Type B pancreatic cell (in vitro differentiated cells): Measurements from ENCODE around the gene AMHR2. TPM values are rescaled to one million over a fixed set of nuclear protein-coding genes. Genes with fewer than 3 reads are reported as not detected.

Source experiments
- DNase-seq: peaks from one replicate; pipeline ENCODE4 v3.0.0; 2021; ENCODE audit warnings: mixed read lengths; ENCODE audit not compliant: unreplicated experiment; ENCODE audit errors: extremely low spot score
- H3K27ac Mint-ChIP-seq: 2 replicates; pipeline ENCODE4 v1.8.0; 2021; ENCODE audit warnings: mild to moderate bottlenecking, mixed read lengths
- H3K27me3 Mint-ChIP-seq: 2 replicates; pipeline ENCODE4 v1.8.0; 2021; ENCODE audit warnings: mixed read lengths
- H3K36me3 Mint-ChIP-seq: 2 replicates; pipeline ENCODE4 v1.8.0; 2021; ENCODE audit warnings: mixed read lengths
- H3K4me1 Mint-ChIP-seq: one replicate; pipeline ENCODE4 v1.8.0; 2021; ENCODE audit warnings: mixed read lengths; ENCODE audit not compliant: unreplicated experiment
- H3K4me3 Mint-ChIP-seq: 2 replicates; pipeline ENCODE4 v1.8.0; 2021; ENCODE audit warnings: mild to moderate bottlenecking, mixed read lengths
- H3K9me3 Mint-ChIP-seq: 2 replicates; pipeline ENCODE4 v1.8.0; 2021; ENCODE audit warnings: mixed read lengths
- CTCF ChIP-seq: fragments of 200-600 bp; sonication (generic); conservative IDR thresholded peaks from 2 replicates; pipeline ENCODE4 v1.5.0; 2021; ENCODE audit warnings: antibody characterized with exemption, mild to moderate bottlenecking
- total RNA-seq: library from RNA; stranded (reverse); gene quantifications from 2 replicates; pipeline ENCODE4 v1.2.1, GENCODE V29; 2021; ENCODE audit warnings: low replicate concordance

The AMHR2 gene
- total RNA-seq, 1 donor from 2014 or later: 1.6 TPM

- H3K36me3 Mint-ChIP-seq: peaks cover 52% of the 10 kb centered on the region
- H3K9me3 Mint-ChIP-seq: no peaks in the 10 kb centered on the region
- H3K4me1 Mint-ChIP-seq: peaks cover 17% of the 10 kb centered on the region
- TF ChIP-seq CTCF: no peak
- no peak overlapping the region for H3K4me3 Mint-ChIP-seq
- no peak for DNase-seq
- no peaks in the 10 kb centered on the region for H3K27me3 Mint-ChIP-seq
- no peak overlapping the region for H3K27ac Mint-ChIP-seq
Measured at GRCh38 chr12:53461059-53461458, 37.4 kb downstream of the AMHR2 start.

GRCh38 chr12:53461591-53461990 lies 37.9 kb downstream of the AMHR2 start:
- peaks cover 52% of the 10 kb centered on the region for H3K36me3 Mint-ChIP-seq
- TF ChIP-seq CTCF: no peak
- H3K27me3 Mint-ChIP-seq: no peaks in the 10 kb centered on the region
- no peak overlapping the region for H3K27ac Mint-ChIP-seq
- no peaks in the 10 kb centered on the region for H3K9me3 Mint-ChIP-seq
- H3K4me1 Mint-ChIP-seq: peaks cover 16% of the 10 kb centered on the region
- H3K4me3 Mint-ChIP-seq: no peak overlapping the region
- no peak for DNase-seq

DNA sequence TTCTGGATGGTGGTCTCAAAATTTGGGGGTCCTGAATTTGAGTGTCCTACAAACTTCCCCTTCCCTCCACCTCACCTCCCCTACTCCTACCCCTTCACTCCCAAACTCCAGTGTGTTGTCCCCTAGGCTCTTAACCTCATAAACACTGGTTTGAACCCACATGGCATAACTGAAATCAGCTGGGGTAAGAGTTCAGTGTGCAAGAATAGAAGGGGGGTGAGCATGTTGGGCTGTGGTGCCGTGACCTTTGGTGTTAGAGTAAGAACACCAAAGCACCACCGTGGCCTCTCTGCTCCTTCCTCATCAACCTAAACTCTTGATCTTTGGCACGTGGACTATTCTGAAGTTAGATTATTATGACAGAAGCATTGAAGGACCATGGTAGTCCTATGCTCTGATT lies 39.3 kb downstream of the AMHR2 start:
- no peak overlapping the region for H3K27ac Mint-ChIP-seq
- TF ChIP-seq CTCF: no peak
- no peaks in the 10 kb centered on the region for H3K9me3 Mint-ChIP-seq
- DNase-seq: no peak
- peaks cover 16% of the 10 kb centered on the region for H3K4me1 Mint-ChIP-seq
- peaks cover 58% of the 10 kb centered on the region for H3K36me3 Mint-ChIP-seq
- H3K27me3 Mint-ChIP-seq: no peaks in the 10 kb centered on the region
- H3K4me3 Mint-ChIP-seq: no peak overlapping the region

GRCh38 chr12:53463802-53464560 lies 40.3 kb downstream of the AMHR2 start:
- no peak for TF ChIP-seq CTCF
- no peaks in the 10 kb centered on the region for H3K9me3 Mint-ChIP-seq
- DNase-seq: no peak
- H3K27ac Mint-ChIP-seq: no peak overlapping the region
- peaks cover 65% of the 10 kb centered on the region for H3K36me3 Mint-ChIP-seq
- no peaks in the 10 kb centered on the region for H3K27me3 Mint-ChIP-seq
- peaks cover 16% of the 10 kb centered on the region for H3K4me1 Mint-ChIP-seq
- no peak overlapping the region for H3K4me3 Mint-ChIP-seq

- Mint-ChIP-seq H3K36me3 (peaks cover 59% of the 10 kb centered on the region), H3K4me3 (no peak overlapping the region), H3K4me1 (peaks cover 13% of the 10 kb centered on the region), H3K9me3 (no peaks in the 10 kb centered on the region), H3K27me3 (no peaks in the 10 kb centered on the region), H3K27ac (no peak overlapping the region)
- DNase-seq: no peak
- no peak for TF ChIP-seq CTCF
Measured at GRCh38 chr12:53464685-53465418, 41.2 kb downstream of the AMHR2 start.
